CD14-positive monocyte (primary cell): ENCODE results near the gene THSD4. TPM values are rescaled to one million over a fixed set of nuclear protein-coding genes. Genes with fewer than 3 reads are reported as not detected.
A peak's percentile ranks its signal among the peaks of the same experiment; 100 is the strongest.

Experiments used
- DNase-seq, 3 donors: peaks; one replicate each; pipeline ENCODE4 v3.0.0-alpha.2; 2011 to 2022
- H2AFZ ChIP-seq: 2 replicates; pipeline ENCODE4 v1.6.0; 2012; ENCODE audit warnings: mild to moderate bottlenecking, low read depth, low read length, inconsistent platforms; ENCODE audit not compliant: insufficient read depth, poor library complexity, severe bottlenecking
- H3K27ac ChIP-seq, 2 donors: 1 replicate in 1 of 2; 2 replicates in 1 of 2; pipeline ENCODE4 v1.5.1; 2012 to 2013; ENCODE audit warnings: low read length in 2 of 2, control low read depth in 1 of 2, inconsistent platforms in 1 of 2, low read depth in 1 of 2, mild to moderate bottlenecking in 1 of 2
- H3K27me3 ChIP-seq, 2 donors: one replicate each; pipeline versions ENCODE4 v1.6.0 to v1.6.1; 2011 to 2013; ENCODE audit warnings: low read length in 2 of 2; ENCODE audit not compliant: control insufficient read depth in 2 of 2, insufficient read depth in 2 of 2
- H3K36me3 ChIP-seq, 2 donors: replicated peaks in 1 of 2; 1 replicate in 1 of 2; 2 replicates in 1 of 2; pipeline versions ENCODE4 v1.5.1 to v1.6.1; 2012 to 2013; ENCODE audit warnings: low read length in 2 of 2, control low read depth in 1 of 2, inconsistent platforms in 1 of 2, mild to moderate bottlenecking in 1 of 2; ENCODE audit not compliant: insufficient read depth in 2 of 2, control insufficient read depth in 1 of 2
- H3K4me1 ChIP-seq, 2 donors: 1 replicate in 1 of 2; 2 replicates in 1 of 2; pipeline versions ENCODE4 v1.5.1 to v1.6.1; 2012 to 2013; ENCODE audit warnings: low read length in 2 of 2, control low read depth in 1 of 2, inconsistent platforms in 1 of 2, mild to moderate bottlenecking in 1 of 2, moderate library complexity in 1 of 2; ENCODE audit not compliant: insufficient read depth in 2 of 2, control insufficient read depth in 1 of 2
- H3K4me2 ChIP-seq: replicated peaks from 2 replicates; pipeline ENCODE3; 2012; ENCODE audit warnings: low read length, moderate library complexity, mild to moderate bottlenecking; ENCODE audit not compliant: poor library complexity, severe bottlenecking; ENCODE audit errors: extremely low read depth
- H3K4me3 ChIP-seq, 3 experiments: fragments of 200-600 bp in 1 of 3; sonication (generic) in 1 of 3; replicated peaks in 1 of 3; 1 replicate in 2 of 3; 2 replicates in 1 of 3; pipeline ENCODE4 v1.5.1; 2011 to 2013; ENCODE audit warnings: low read length in 3 of 3, mild to moderate bottlenecking in 3 of 3, control low read depth in 2 of 3, low read depth in 2 of 3, inconsistent platforms in 1 of 3, moderate library complexity in 1 of 3
- H3K79me2 ChIP-seq: 2 replicates; pipeline ENCODE4 v1.6.0; 2012; ENCODE audit warnings: mild to moderate bottlenecking, control low read depth, inconsistent platforms, low read length, moderate library complexity; ENCODE audit not compliant: insufficient read depth
- H3K9ac ChIP-seq: 2 replicates; pipeline ENCODE4 v1.6.0; 2017; ENCODE audit warnings: low read length, mild to moderate bottlenecking; ENCODE audit not compliant: insufficient read depth, poor library complexity, severe bottlenecking
- H3K9me3 ChIP-seq, 2 donors: replicated peaks in 1 of 2; 1 replicate in 1 of 2; 2 replicates in 1 of 2; pipeline versions ENCODE4 v1.5.1 to v1.6.1; 2012 to 2013; ENCODE audit warnings: low read length in 2 of 2, control low read depth in 1 of 2; ENCODE audit not compliant: control insufficient read depth in 1 of 2, insufficient read depth in 1 of 2
- H4K20me1 ChIP-seq: 2 replicates; pipeline ENCODE4 v1.6.0; 2012; ENCODE audit warnings: mild to moderate bottlenecking, low read length, control low read depth, moderate library complexity; ENCODE audit not compliant: insufficient read depth
- H3K27ac Mint-ChIP-seq, 7 donors: one replicate each; pipeline ENCODE4 v1.8.0; 2020; ENCODE audit warnings: mild to moderate bottlenecking in 7 of 7, mixed read lengths in 7 of 7, moderate library complexity in 6 of 7, inconsistent platforms in 2 of 7
- H3K27me3 Mint-ChIP-seq, 3 donors: one replicate each; pipeline ENCODE4 v1.8.0; 2021 to 2022; ENCODE audit warnings: low read depth in 3 of 3, mild to moderate bottlenecking in 3 of 3, mixed read lengths in 3 of 3, moderate library complexity in 3 of 3, inconsistent platforms in 1 of 3
- H3K36me3 Mint-ChIP-seq, 2 donors: one replicate each; pipeline ENCODE4 v1.8.0; 2020; ENCODE audit warnings: mixed read lengths in 2 of 2, inconsistent platforms in 1 of 2, mild to moderate bottlenecking in 1 of 2
- H3K4me1 Mint-ChIP-seq: one replicate; pipeline ENCODE4 v1.8.0; 2020; ENCODE audit warnings: mild to moderate bottlenecking, mixed read lengths
- H3K4me3 Mint-ChIP-seq, 2 donors: one replicate each; pipeline ENCODE4 v1.8.0; 2020; ENCODE audit warnings: mild to moderate bottlenecking in 2 of 2, mixed read lengths in 2 of 2, moderate library complexity in 1 of 2
- H3K9me3 Mint-ChIP-seq, 7 donors: one replicate each; pipeline ENCODE4 v1.8.0; 2020 to 2022; ENCODE audit warnings: mixed read lengths in 7 of 7, mild to moderate bottlenecking in 6 of 7, moderate library complexity in 6 of 7, inconsistent platforms in 2 of 7
- CTCF ChIP-seq: fragments of 200-600 bp; IDR thresholded peaks from one replicate; pipeline ENCODE4 v1.8.0; 2022; ENCODE audit warnings: antibody characterized with exemption, mild to moderate bottlenecking
- WGBS: methylation state at CpG from one replicate; pipeline ENCODE4 v1.1.5; 2013; ENCODE audit warnings: missing lambda C conversion rate; ENCODE audit not compliant: insufficient coverage; 5-methylcytosine and 5-hydroxymethylcytosine counted together
- intact Hi-C, 2 donors: fragments of 100-400 bp; cut with micrococcal nuclease; formaldehyde crosslinking; loops; one replicate each; pipeline versions ENCODE4 v1.15.0 to v1.15.1; 2023
- polyA plus RNA-seq, 3 donors: library from polyadenylated mRNA; depleted of rRNA in 1 of 3; unstranded in 2 of 3; stranded (reverse) in 1 of 3; fragments of 300-500 nt in 2 of 3; fragments of >200 nt in 1 of 3; fragmentation: Illumina TruSeq in 2 of 3; gene quantifications; 1 replicate in 2 of 3; 2 replicates in 1 of 3; pipeline ENCODE4 v1.2.3, GENCODE V29; 2012 to 2021

THSD4 gene
- polyA plus RNA-seq, 3 donors = not detected

GRCh38 chr15:71688509-71689094 lies 573.3 kb downstream of the THSD4 start:
- H2AFZ ChIP-seq = no peak overlapping the region
- H3K9ac ChIP-seq = no peak overlapping the region
- peaks cover 4 to 8% (median 5%) of the 10 kb centered on the region in 3 donors for H3K27me3 Mint-ChIP-seq
- no peak overlapping the region for H3K27ac ChIP-seq
- H3K4me2 ChIP-seq = no peak overlapping the region
- no peaks in the 10 kb centered on the region for H3K36me3 Mint-ChIP-seq
- H3K4me3 ChIP-seq = no peak overlapping the region
- no peak overlapping the region for H3K4me3 Mint-ChIP-seq
- H3K79me2 ChIP-seq = no peaks in the 10 kb centered on the region
- no peaks in the 10 kb centered on the region for H3K4me1 ChIP-seq
- WGBS = 80% methylated on average over 3 of the region's 3 CpGs
- H3K36me3 ChIP-seq = no peaks in the 10 kb centered on the region
- intact Hi-C loops = no loop called here
- H3K9me3 ChIP-seq = peaks cover 0 to 3% of the 10 kb centered on the region in 2 donors
- TF ChIP-seq CTCF = no peak
- no peaks in the 10 kb centered on the region for H4K20me1 ChIP-seq
- no peak for DNase-seq
- peaks cover 0 to 9% (median 3%) of the 10 kb centered on the region in 7 donors for H3K9me3 Mint-ChIP-seq
- no peaks in the 10 kb centered on the region for H3K4me1 Mint-ChIP-seq
- H3K27ac Mint-ChIP-seq = no peak overlapping the region
- H3K27me3 ChIP-seq = no peaks in the 10 kb centered on the region

- Mint-ChIP-seq H3K27me3 (peaks cover 4 to 11% (median 7%) of the 10 kb centered on the region in 3 donors), H3K36me3 (no peaks in the 10 kb centered on the region), H3K4me1 (no peaks in the 10 kb centered on the region), H3K4me3 (no peak overlapping the region), H3K9me3 (peaks cover 0 to 11% (median 6%) of the 10 kb centered on the region in 7 donors), H3K27ac (peak overlapping the region in 3 of 7 donors; percentile 14 to 65 (median 54))
- Histone ChIP-seq H3K9me3 (peaks cover 0 to 3% of the 10 kb centered on the region in 2 donors), H3K4me1 (no peaks in the 10 kb centered on the region), H3K4me2 (no peak overlapping the region), H2AFZ (no peak overlapping the region), H3K9ac (no peak overlapping the region), H3K4me3 (no peak overlapping the region), H3K27ac (no peak overlapping the region), H3K79me2 (no peaks in the 10 kb centered on the region), H4K20me1 (no peaks in the 10 kb centered on the region), H3K27me3 (no peaks in the 10 kb centered on the region), H3K36me3 (no peaks in the 10 kb centered on the region)
- 80% methylated on average over 1 of the region's 3 CpGs for WGBS
- DNase-seq = no peak
- intact Hi-C loops = no loop called here
- no peak for TF ChIP-seq CTCF
These were observed 575.8 kb downstream of the THSD4 start for GRCh38 chr15:71691081-71691457.
